ENCODE measurements around the gene CLDN4.
A peak's percentile ranks its signal among the peaks of the same experiment; 100 is the strongest.

Gene CLDN4

DNA sequence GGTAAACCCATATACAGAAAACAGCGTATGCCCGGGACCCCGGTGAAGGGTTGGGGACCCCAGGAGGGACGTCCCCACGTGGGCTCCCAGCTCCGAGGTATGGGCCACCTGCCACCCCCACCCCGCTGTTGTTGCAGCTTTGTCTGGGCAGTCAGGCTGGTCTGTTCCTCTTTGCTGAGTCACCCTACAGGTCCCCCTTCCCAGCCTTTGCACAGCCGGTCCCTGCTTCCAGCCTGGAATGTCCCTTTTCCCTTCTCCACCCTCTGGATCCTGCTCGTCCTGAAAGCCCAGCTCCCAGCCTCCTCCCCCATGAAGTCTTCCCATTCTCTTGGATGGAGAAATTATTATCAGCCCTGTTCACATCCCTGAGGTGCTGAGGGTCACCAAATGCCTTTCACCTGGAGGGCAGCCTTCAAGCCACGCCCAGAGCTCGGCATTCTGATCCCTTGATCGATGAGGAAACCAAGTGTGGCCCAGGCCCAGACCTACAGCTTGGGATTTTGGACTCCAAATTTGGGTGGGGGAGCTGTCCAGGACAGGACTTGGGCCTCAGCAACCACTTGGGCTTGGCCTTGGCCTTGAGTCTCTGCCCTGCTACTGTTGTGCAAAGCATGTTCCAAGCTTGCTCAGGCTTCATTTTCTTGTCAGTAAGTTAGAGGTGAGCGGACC is 2.6 kb downstream of the CLDN4 start:
- Histone ChIP-seq H3K4me1 (ENCODE audit: control insufficient read depth, insufficient read depth, low read length) (0 out of 2 replicates have a peak, but pooled peaks cover 3% of the 10 kb centered on the region), H3K36me3 (ENCODE audit: control insufficient read depth in 2 of 2, insufficient read depth in 1 of 2, low read length in 2 of 2) (no peaks in the 10 kb centered on the region), H3K9me3 (ENCODE audit: control insufficient read depth, insufficient read depth, low read depth, low read length) (no peaks in the 10 kb centered on the region), H3K27ac (ENCODE audit: extremely low read depth, low read depth, low read length) (no peak overlapping the region), H3K4me3 (ENCODE audit: low read depth, low read length) (no peak overlapping the region)
- POLR2A ChIA-PET: interaction anchor here (0.7 to 0.9 kb wide), 2 partner anchors 17 to 21 kb away, joined by 3 read pairs; no protein-coding TSS in a partner anchor
- CTCF ChIA-PET: interaction anchor here (0.6 to 2.8 kb wide), 3 partner anchors 13 to 21 kb away, joined by 4 to 12 read pairs (median 7); no protein-coding TSS in a partner anchor
- TF ChIP-seq ZNF580 (tag by site-specific recombination; IDR thresholded peaks at IDR 0.05) (no peak), ZBTB21 (tag by site-specific recombination; IDR thresholded peaks at IDR 0.05) (no peak), REST (tag by site-specific recombination; IDR thresholded peaks at IDR 0.05) (peak; percentile 57), FEZF1 (tag by site-specific recombination; IDR thresholded peaks at IDR 0.05) (no peak), ZBTB10 (tag by site-specific recombination; IDR thresholded peaks at IDR 0.05) (no peak)
- TF ChIP-seq, protein P1, sequence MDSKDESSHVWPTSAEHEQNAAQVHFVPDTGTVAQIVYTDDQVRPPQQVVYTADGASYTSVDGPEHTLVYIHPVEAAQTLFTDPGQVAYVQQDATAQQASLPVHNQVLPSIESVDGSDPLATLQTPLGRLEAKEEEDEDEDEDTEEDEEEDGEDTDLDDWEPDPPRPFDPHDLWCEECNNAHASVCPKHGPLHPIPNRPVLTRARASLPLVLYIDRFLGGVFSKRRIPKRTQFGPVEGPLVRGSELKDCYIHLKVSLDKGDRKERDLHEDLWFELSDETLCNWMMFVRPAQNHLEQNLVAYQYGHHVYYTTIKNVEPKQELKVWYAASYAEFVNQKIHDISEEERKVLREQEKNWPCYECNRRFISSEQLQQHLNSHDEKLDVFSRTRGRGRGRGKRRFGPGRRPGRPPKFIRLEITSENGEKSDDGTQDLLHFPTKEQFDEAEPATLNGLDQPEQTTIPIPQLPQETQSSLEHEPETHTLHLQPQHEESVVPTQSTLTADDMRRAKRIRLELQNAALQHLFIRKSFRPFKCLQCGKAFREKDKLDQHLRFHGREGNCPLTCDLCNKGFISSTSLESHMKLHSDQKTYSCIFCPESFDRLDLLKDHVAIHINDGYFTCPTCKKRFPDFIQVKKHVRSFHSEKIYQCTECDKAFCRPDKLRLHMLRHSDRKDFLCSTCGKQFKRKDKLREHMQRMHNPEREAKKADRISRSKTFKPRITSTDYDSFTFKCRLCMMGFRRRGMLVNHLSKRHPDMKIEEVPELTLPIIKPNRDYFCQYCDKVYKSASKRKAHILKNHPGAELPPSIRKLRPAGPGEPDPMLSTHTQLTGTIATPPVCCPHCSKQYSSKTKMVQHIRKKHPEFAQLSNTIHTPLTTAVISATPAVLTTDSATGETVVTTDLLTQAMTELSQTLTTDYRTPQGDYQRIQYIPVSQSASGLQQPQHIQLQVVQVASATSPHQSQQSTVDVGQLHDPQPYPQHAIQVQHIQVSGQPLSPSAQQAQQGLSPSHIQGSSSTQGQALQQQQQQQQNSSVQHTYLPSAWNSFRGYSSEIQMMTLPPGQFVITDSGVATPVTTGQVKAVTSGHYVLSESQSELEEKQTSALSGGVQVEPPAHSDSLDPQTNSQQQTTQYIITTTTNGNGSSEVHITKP (tag by site-specific recombination; IDR thresholded peaks at IDR 0.05): no peak
- TF ChIP-seq, protein P2, sequence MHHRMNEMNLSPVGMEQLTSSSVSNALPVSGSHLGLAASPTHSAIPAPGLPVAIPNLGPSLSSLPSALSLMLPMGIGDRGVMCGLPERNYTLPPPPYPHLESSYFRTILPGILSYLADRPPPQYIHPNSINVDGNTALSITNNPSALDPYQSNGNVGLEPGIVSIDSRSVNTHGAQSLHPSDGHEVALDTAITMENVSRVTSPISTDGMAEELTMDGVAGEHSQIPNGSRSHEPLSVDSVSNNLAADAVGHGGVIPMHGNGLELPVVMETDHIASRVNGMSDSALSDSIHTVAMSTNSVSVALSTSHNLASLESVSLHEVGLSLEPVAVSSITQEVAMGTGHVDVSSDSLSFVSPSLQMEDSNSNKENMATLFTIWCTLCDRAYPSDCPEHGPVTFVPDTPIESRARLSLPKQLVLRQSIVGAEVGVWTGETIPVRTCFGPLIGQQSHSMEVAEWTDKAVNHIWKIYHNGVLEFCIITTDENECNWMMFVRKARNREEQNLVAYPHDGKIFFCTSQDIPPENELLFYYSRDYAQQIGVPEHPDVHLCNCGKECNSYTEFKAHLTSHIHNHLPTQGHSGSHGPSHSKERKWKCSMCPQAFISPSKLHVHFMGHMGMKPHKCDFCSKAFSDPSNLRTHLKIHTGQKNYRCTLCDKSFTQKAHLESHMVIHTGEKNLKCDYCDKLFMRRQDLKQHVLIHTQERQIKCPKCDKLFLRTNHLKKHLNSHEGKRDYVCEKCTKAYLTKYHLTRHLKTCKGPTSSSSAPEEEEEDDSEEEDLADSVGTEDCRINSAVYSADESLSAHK (tag by site-specific recombination; IDR thresholded peaks at IDR 0.05): no peak

DNA sequence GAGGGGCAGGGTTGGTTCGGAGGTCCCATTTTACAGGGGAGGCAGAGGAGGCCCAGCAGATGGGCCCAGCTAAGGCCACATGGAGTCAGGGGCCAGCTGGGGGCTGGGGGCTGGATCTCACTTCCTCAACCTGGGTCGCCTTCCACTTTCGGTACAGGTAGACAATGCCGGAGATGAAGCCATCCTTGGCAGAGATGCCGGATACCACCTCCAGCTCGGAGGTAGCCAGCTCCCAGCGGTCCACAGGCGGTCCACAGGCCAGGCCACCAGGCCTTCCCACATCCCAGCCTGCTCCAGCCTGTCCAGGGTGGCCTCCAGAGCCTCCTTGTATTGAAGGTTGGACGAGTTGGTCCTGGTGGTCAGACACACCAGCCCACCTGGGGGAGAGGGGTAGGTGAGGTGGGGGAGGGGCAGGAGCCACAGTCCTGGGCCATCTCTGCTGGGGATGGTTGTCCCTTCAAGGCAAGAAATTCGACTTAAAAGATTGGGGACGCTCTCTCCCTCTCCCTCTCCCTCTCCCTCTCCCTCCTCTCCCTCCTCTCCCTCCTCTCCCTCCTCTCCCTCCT is 3.9 kb downstream of the CLDN4 start:
- ChIA-PET CTCF (interaction anchor here (2.8 kb wide), 1 partner anchor 20 kb away, joined by 12 read pairs; no protein-coding TSS in a partner anchor), POLR2A (interaction anchor here (0.9 kb wide), 1 partner anchor 20 kb away, joined by 3 read pairs; no protein-coding TSS in a partner anchor)
- H3K4me3 ChIP-seq (ENCODE audit: low read depth, low read length): no peak overlapping the region
- no peak overlapping the region for H3K27ac ChIP-seq (ENCODE audit: extremely low read depth, low read depth, low read length)
- 0 out of 2 replicates have a peak, but pooled peaks cover 3% of the 10 kb centered on the region for H3K4me1 ChIP-seq (ENCODE audit: control insufficient read depth, insufficient read depth, low read length)
- no peaks in the 10 kb centered on the region for H3K9me3 ChIP-seq (ENCODE audit: control insufficient read depth, insufficient read depth, low read depth, low read length)
- no peaks in the 10 kb centered on the region for H3K36me3 ChIP-seq (ENCODE audit: control insufficient read depth in 2 of 2, insufficient read depth in 1 of 2, low read length in 2 of 2)
- no peak for TF ChIP-seq ZNF423 (tag by site-specific recombination; IDR thresholded peaks at IDR 0.05)
- TF ChIP-seq ZSCAN16 (tag by site-specific recombination; IDR thresholded peaks at IDR 0.05): no peak
- no peak for TF ChIP-seq ZFP41 (tag by site-specific recombination; IDR thresholded peaks at IDR 0.05; ENCODE audit: borderline replicate concordance)
- TF ChIP-seq ZNF639 (tag by site-specific recombination; IDR thresholded peaks at IDR 0.05): no peak
- no peak for TF ChIP-seq ZNF148 (tag by site-specific recombination; IDR thresholded peaks at IDR 0.05; ENCODE audit: borderline replicate concordance)
